ENCODE measurements around the gene HOXB5. TPM values are rescaled to one million over a fixed set of nuclear protein-coding genes. Genes with fewer than 3 reads are reported as not detected.
A peak's percentile ranks its signal among the peaks of the same experiment; 100 is the strongest.

The HOXB5 gene
- total RNA-seq, 2 experiments from 2014 or later, result not detected

DNA sequence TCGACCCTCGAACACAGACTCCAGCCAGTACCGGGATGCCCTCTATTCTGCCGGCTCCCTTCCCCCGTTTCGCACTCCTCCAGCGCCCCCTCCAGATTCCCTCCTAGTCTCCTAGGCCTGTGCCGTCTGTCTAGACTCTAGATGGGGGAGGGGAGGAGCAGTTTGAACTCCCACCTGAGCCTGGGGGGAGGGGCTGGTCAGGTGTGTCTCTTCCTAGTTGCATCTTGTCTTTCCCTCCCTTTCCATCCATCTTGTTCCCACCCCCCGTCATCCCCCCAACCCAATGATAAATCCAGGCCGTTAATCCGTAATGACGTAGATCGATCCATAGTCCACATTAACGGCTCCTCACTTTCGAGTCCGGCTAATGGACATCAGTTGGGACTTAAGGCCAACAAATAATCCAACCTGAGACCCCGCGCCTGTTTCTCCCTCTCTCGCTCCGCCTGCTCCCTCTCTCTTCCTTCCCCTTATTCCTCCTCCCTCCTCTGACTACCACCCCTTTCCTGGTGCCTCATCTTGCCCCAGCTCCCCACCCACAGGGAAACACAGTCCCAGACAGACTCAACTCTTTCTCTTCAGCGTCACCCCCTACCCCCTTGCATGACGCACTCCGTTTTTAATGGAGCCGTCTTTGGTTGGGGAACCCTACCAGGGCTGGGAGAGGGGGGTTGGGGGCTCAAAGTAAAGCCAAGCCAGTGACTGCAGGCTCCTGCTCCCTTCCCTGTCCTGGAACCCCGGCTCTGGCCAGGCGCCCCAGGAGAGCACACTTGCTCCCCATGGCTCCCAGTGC lies 3.4 kb upstream of the HOXB5 start:
- Histone ChIP-seq H3K4me1 (ENCODE audit: insufficient read depth, low read length) (peaks cover 58% of the 10 kb centered on the region), H3K27ac (ENCODE audit: low read depth in 1 of 2, low read length in 2 of 2) (no peak overlapping the region), H3K4me3 (ENCODE audit: low read length) (peak overlapping the region; percentile 47), H3K27me3 (ENCODE audit: control insufficient read depth in 1 of 2, insufficient read depth in 2 of 2, low read length in 2 of 2) (peaks cover 88 to 95% of the 10 kb centered on the region in 2 experiments), H3K36me3 (ENCODE audit: insufficient read depth, low read length) (no peaks in the 10 kb centered on the region), H3K9me3 (ENCODE audit: control insufficient read depth in 1 of 2, insufficient read depth in 1 of 2, low read length in 2 of 2) (peaks cover 0 to 29% of the 10 kb centered on the region in 2 experiments)
- CTCF ChIA-PET, result interaction anchor here (0.9 to 5.0 kb wide), 3 partner anchors 22 to 261 kb away, joined by 3 to 24 read pairs (median 4); no protein-coding TSS in a partner anchor
- Mint-ChIP-seq H3K36me3 (ENCODE audit: low read depth) (no peaks in the 10 kb centered on the region), H3K27me3 (peaks cover 98% of the 10 kb centered on the region), H3K27ac (no peak overlapping the region), H3K4me1 (ENCODE audit: low read depth) (peaks cover 47% of the 10 kb centered on the region), H3K4me3 (peak overlapping the region; percentile 69), H3K9me3 (no peaks in the 10 kb centered on the region)
- POLR2A ChIA-PET, result interaction anchor here (1.0 kb wide), 1 partner anchor 11 kb away, joined by 3 read pairs; no protein-coding TSS in a partner anchor
- intact Hi-C loops (cut with DNase I, micrococcal nuclease), result no loop called here
- no peak for DNase-seq
- peak; percentile 4 for ATAC-seq (ENCODE audit: poor library complexity)
- TF ChIP-seq, protein P1, sequence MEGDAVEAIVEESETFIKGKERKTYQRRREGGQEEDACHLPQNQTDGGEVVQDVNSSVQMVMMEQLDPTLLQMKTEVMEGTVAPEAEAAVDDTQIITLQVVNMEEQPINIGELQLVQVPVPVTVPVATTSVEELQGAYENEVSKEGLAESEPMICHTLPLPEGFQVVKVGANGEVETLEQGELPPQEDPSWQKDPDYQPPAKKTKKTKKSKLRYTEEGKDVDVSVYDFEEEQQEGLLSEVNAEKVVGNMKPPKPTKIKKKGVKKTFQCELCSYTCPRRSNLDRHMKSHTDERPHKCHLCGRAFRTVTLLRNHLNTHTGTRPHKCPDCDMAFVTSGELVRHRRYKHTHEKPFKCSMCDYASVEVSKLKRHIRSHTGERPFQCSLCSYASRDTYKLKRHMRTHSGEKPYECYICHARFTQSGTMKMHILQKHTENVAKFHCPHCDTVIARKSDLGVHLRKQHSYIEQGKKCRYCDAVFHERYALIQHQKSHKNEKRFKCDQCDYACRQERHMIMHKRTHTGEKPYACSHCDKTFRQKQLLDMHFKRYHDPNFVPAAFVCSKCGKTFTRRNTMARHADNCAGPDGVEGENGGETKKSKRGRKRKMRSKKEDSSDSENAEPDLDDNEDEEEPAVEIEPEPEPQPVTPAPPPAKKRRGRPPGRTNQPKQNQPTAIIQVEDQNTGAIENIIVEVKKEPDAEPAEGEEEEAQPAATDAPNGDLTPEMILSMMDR (IDR thresholded peaks at IDR 0.05), result no peak

DNA sequence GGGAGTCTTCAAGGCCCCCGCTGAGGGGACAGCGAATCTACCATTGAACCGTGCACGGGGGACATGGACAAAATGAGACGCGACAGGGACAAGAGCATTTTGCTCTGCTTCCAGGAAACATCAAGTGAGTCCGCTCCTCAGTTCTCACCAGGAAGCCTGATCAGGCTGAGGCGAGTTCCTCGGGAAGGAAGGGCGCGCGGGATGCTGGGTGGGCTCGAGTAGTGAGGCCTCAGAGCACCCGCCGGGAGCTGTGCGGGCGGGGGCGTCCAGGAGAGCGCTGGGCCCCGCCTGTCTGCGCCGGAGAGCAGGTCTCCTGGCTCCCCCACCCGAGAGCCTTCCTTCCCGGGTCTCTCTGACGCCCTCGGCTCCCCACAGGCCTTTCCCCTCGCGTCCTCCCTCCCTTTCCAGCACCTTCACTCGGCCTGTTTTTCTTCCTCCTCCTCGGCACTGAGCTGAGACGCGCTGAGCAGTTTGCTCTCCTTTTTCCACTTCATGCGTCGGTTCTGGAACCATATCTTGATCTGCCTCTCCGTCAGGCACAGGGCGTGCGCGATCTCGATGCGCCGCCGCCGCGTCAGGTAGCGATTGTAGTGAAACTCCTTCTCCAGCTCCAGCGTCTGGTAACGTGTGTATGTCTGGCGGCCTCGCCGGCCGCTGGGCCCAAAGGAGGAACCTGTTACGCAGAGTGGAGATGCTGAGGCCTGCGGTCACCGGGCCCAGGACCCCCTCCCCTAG lies 2.6 kb upstream of the HOXB5 start:
- H3K4me1 ChIP-seq (ENCODE audit: insufficient read depth, low read length), result peaks cover 53% of the 10 kb centered on the region
- intact Hi-C loops (cut with DNase I, micrococcal nuclease), result no loop called here
- H3K9me3 Mint-ChIP-seq, result no peaks in the 10 kb centered on the region
- peak in 6 of 14 experiments; percentile 27 to 63 (median 44) for DNase-seq
- POLR2A ChIA-PET, result interaction anchor here (1.0 kb wide), 1 partner anchor 12 kb away, joined by 3 read pairs; no protein-coding TSS in a partner anchor
- CTCF ChIA-PET, result interaction anchor here (0.9 to 5.0 kb wide), 4 partner anchors 22 to 260 kb away, joined by 3 to 24 read pairs (median 4); no protein-coding TSS in a partner anchor
- peak overlapping the region; percentile 69 for H3K4me3 Mint-ChIP-seq
- TF ChIP-seq, protein P1 (IDR thresholded peaks at IDR 0.05), result no peak
- no peaks in the 10 kb centered on the region for H3K36me3 Mint-ChIP-seq (ENCODE audit: low read depth)
- peaks cover 47% of the 10 kb centered on the region for H3K4me1 Mint-ChIP-seq (ENCODE audit: low read depth)
- peaks cover 0 to 24% of the 10 kb centered on the region in 2 experiments for H3K9me3 ChIP-seq (ENCODE audit: control insufficient read depth in 1 of 2, insufficient read depth in 1 of 2, low read length in 2 of 2)
- no peak overlapping the region for H3K27ac ChIP-seq (ENCODE audit: low read depth in 1 of 2, low read length in 2 of 2)
- H3K27ac Mint-ChIP-seq, result no peak overlapping the region
- no peaks in the 10 kb centered on the region for H3K36me3 ChIP-seq (ENCODE audit: insufficient read depth, low read length)
- peak overlapping the region; percentile 29 for H3K4me3 ChIP-seq (ENCODE audit: low read length)
- H3K27me3 ChIP-seq (ENCODE audit: control insufficient read depth in 1 of 2, insufficient read depth in 2 of 2, low read length in 2 of 2), result peaks cover 86 to 95% of the 10 kb centered on the region in 2 experiments
- H3K27me3 Mint-ChIP-seq, result peaks cover 98% of the 10 kb centered on the region
- ATAC-seq (ENCODE audit: poor library complexity), result peak; percentile 48

DNA sequence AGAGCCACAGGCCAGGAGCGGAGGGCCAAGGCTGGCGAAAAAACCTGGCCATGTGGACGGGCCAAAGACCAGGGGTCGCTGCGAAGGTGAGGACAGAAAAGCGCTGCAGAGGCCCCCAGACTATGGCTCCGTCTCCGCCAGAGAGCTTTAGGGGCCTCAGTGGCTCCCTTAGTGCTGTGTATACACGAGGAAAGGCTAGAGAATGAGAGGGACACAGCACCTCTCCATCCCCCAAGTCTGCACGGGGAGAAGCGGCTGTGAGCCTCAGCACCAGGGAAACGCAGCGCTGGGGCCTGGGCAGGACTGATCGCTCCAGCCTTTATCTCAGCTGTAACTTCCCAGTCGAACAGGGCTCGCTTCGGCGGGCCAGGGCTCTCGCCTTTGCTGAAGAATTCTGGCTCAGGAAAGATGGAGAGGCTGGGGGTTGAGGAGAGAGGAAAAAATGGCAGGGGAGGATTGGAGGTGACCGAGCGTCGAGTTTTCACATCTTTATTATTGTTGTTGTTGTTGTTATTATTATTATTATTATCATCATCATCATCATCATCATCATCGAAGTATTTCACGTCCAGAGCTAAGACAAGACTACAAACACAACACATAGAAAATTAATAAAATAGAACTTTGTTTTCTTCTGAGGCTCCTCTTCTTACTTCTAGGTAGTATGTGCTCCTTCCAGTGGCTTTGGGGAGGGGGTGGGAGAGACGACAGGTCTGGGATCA lies 1.9 kb upstream of the HOXB5 start:
- Mint-ChIP-seq H3K36me3 (ENCODE audit: low read depth) (no peaks in the 10 kb centered on the region), H3K9me3 (no peaks in the 10 kb centered on the region), H3K27me3 (peaks cover 98% of the 10 kb centered on the region), H3K4me3 (no peak overlapping the region), H3K27ac (no peak overlapping the region), H3K4me1 (ENCODE audit: low read depth) (peaks cover 47% of the 10 kb centered on the region)
- Histone ChIP-seq H3K4me1 (ENCODE audit: insufficient read depth, low read length) (peaks cover 53% of the 10 kb centered on the region), H3K36me3 (ENCODE audit: insufficient read depth, low read length) (no peaks in the 10 kb centered on the region), H3K4me3 (ENCODE audit: low read length) (no peak overlapping the region), H3K27ac (ENCODE audit: low read depth in 1 of 2, low read length in 2 of 2) (no peak overlapping the region), H3K9me3 (ENCODE audit: control insufficient read depth in 1 of 2, insufficient read depth in 1 of 2, low read length in 2 of 2) (peaks cover 0 to 24% of the 10 kb centered on the region in 2 experiments), H3K27me3 (ENCODE audit: control insufficient read depth in 1 of 2, insufficient read depth in 2 of 2, low read length in 2 of 2) (peaks cover 86 to 95% of the 10 kb centered on the region in 2 experiments)
- DNase-seq (no peak), ATAC-seq (ENCODE audit: poor library complexity) (no peak)
- intact Hi-C loops (cut with DNase I, micrococcal nuclease), result no loop called here
- POLR2A ChIA-PET, result interaction anchor here (0.7 kb wide), 1 partner anchor 484 kb away, joined by 3 read pairs; no protein-coding TSS in a partner anchor
- CTCF ChIA-PET, result interaction anchor here (0.6 to 5.0 kb wide), 7 partner anchors 19 to 259 kb away, joined by 3 to 24 read pairs (median 3); no protein-coding TSS in a partner anchor
- TF ChIP-seq, protein P1 (IDR thresholded peaks at IDR 0.05), result no peak

All from CD4-positive, alpha-beta T cell (primary cell).